Urinary bladder (tissue), 4 donors: ENCODE measurements around the gene GIT2. TPM values are rescaled to one million over a fixed set of nuclear protein-coding genes. Genes with fewer than 3 reads are reported as not detected.

Source experiments
- DNase-seq: peaks from one replicate; pipeline ENCODE4 v3.0.0-alpha.2; 2015; ENCODE audit errors: extremely low spot score
- H3K27ac ChIP-seq: one replicate; pipeline ENCODE4 v1.5.1; 2013; ENCODE audit warnings: low read depth, mild to moderate bottlenecking, moderate library complexity
- H3K36me3 ChIP-seq: one replicate; pipeline ENCODE4 v1.6.1; 2013; ENCODE audit warnings: mild to moderate bottlenecking, moderate library complexity; ENCODE audit not compliant: insufficient read depth
- H3K4me1 ChIP-seq: one replicate; pipeline ENCODE4 v1.6.1; 2013; ENCODE audit warnings: mild to moderate bottlenecking, moderate library complexity; ENCODE audit not compliant: insufficient read depth
- H3K4me3 ChIP-seq: one replicate; pipeline ENCODE4 v1.5.1; 2013; ENCODE audit warnings: low read depth, low read length
- WGBS: extraction: QIAGEN DNeasy Blood & Tissue Kit; methylation state at CpG from one replicate; pipeline ENCODE4 v1.1.7; 2013; 5-methylcytosine and 5-hydroxymethylcytosine counted together
- polyA plus RNA-seq: library from polyadenylated mRNA; stranded (reverse); fragments of 200-250 nt; gene quantifications from one replicate; pipeline ENCODE4 v1.2.3, GENCODE V29; 2013
- total RNA-seq: library from RNA; depleted of rRNA; stranded (reverse); fragments of >200 nt; gene quantifications from one replicate; pipeline ENCODE4 v1.2.3, GENCODE V29; 2014
- donor health status: healthy with polysubstance abuse.
- donor health status: healthy.

Gene GIT2
- total and polyA plus RNA-seq, 2 donors: 23.0 to 66.0 TPM

- no peaks in the 10 kb centered on the region for H3K4me1 ChIP-seq
- no peaks in the 10 kb centered on the region for H3K36me3 ChIP-seq
- DNase-seq: no peak
- H3K4me3 ChIP-seq: no peak overlapping the region
- 96% methylated on average over 8 of the region's 8 CpGs for WGBS
- H3K27ac ChIP-seq: no peak overlapping the region
These were observed 36.6 kb downstream of the GIT2 start for GRCh38 chr12:109959411-109960093.

GRCh38 chr12:109958374-109958773, 37.8 kb downstream of the GIT2 start:
- no peaks in the 10 kb centered on the region for H3K4me1 ChIP-seq
- H3K27ac ChIP-seq: no peak overlapping the region
- WGBS: 98% methylated on average over 7 of the region's 7 CpGs
- no peaks in the 10 kb centered on the region for H3K36me3 ChIP-seq
- no peak for DNase-seq
- H3K4me3 ChIP-seq: no peak overlapping the region

- no peak for DNase-seq
- H3K27ac ChIP-seq: no peak overlapping the region
- no peaks in the 10 kb centered on the region for H3K4me1 ChIP-seq
- no peak overlapping the region for H3K4me3 ChIP-seq
- WGBS: 92% methylated on average over 5 of the region's 5 CpGs
- peaks cover 2% of the 10 kb centered on the region for H3K36me3 ChIP-seq
These were observed 42.5 kb downstream of the GIT2 start for GRCh38 chr12:109953656-109954055.

GRCh38 chr12:109952873-109953272, 43.3 kb downstream of the GIT2 start:
- Histone ChIP-seq H3K36me3 (peaks cover 2% of the 10 kb centered on the region), H3K27ac (no peak overlapping the region), H3K4me3 (no peak overlapping the region), H3K4me1 (no peaks in the 10 kb centered on the region)
- no peak for DNase-seq
- WGBS: 94% methylated on average over 8 of the region's 8 CpGs

GRCh38 chr12:109952160-109952858, 43.9 kb downstream of the GIT2 start:
- no peak for DNase-seq
- Histone ChIP-seq H3K4me1 (no peaks in the 10 kb centered on the region), H3K27ac (no peak overlapping the region), H3K36me3 (peaks cover 2% of the 10 kb centered on the region), H3K4me3 (no peak overlapping the region)
- 86% methylated on average over 11 of the region's 11 CpGs for WGBS

GRCh38 chr12:109951751-109952150, 44.4 kb downstream of the GIT2 start:
- DNase-seq: no peak
- Histone ChIP-seq H3K27ac (no peak overlapping the region), H3K4me1 (no peaks in the 10 kb centered on the region), H3K36me3 (peaks cover 2% of the 10 kb centered on the region), H3K4me3 (no peak overlapping the region)
- WGBS: 56% methylated on average over 7 of the region's 7 CpGs

- Histone ChIP-seq H3K27ac (no peak overlapping the region), H3K4me3 (no peak overlapping the region), H3K4me1 (no peaks in the 10 kb centered on the region), H3K36me3 (peaks cover 3% of the 10 kb centered on the region)
- no peak for DNase-seq
- 30% methylated on average over 5 of the region's 5 CpGs for WGBS
These were observed 45.0 kb downstream of the GIT2 start for GRCh38 chr12:109951136-109951535.

- peaks cover 3% of the 10 kb centered on the region for H3K36me3 ChIP-seq
- H3K4me1 ChIP-seq: no peaks in the 10 kb centered on the region
These were observed 45.5 kb downstream of the GIT2 start for GRCh38 chr12:109950625-109951024.

GRCh38 chr12:109949089-109949488, 47.1 kb downstream of the GIT2 start:
- DNase-seq: no peak
- peaks cover 3% of the 10 kb centered on the region for H3K36me3 ChIP-seq
- no peak overlapping the region for H3K27ac ChIP-seq

More at GRCh38 chr12:109950625-109951024, 45.5 kb downstream of the GIT2 start:
- Histone ChIP-seq H3K27ac (no peak overlapping the region), H3K4me3 (no peak overlapping the region)
- DNase-seq: no peak

GRCh38 chr12:109948368-109948767, 47.8 kb downstream of the GIT2 start:
- no peak overlapping the region for H3K27ac ChIP-seq
- no peak overlapping the region for H3K4me3 ChIP-seq
- no peak for DNase-seq
- no peaks in the 10 kb centered on the region for H3K4me1 ChIP-seq
- H3K36me3 ChIP-seq: peaks cover 3% of the 10 kb centered on the region
- 65% methylated on average over 4 of the region's 4 CpGs for WGBS

More at GRCh38 chr12:109949089-109949488, 47.1 kb downstream of the GIT2 start:
- H3K4me1 ChIP-seq: no peaks in the 10 kb centered on the region
- 13% methylated on average over 1 of the region's 1 CpG for WGBS
- no peak overlapping the region for H3K4me3 ChIP-seq

GRCh38 chr12:109947521-109947920, 48.6 kb downstream of the GIT2 start:
- 38% methylated on average over 3 of the region's 3 CpGs for WGBS

GRCh38 chr12:109946913-109947312, 49.3 kb downstream of the GIT2 start:
- H3K4me3 ChIP-seq: no peak overlapping the region
- peaks cover 2% of the 10 kb centered on the region for H3K36me3 ChIP-seq
- 95% methylated on average over 9 of the region's 9 CpGs for WGBS
- no peaks in the 10 kb centered on the region for H3K4me1 ChIP-seq
- H3K27ac ChIP-seq: no peak overlapping the region
- DNase-seq: no peak

More at GRCh38 chr12:109947521-109947920, 48.6 kb downstream of the GIT2 start:
- Histone ChIP-seq H3K27ac (no peak overlapping the region), H3K4me1 (no peaks in the 10 kb centered on the region), H3K36me3 (peaks cover 3% of the 10 kb centered on the region), H3K4me3 (no peak overlapping the region)
- DNase-seq: no peak

- Histone ChIP-seq H3K4me3 (no peak overlapping the region), H3K4me1 (no peaks in the 10 kb centered on the region), H3K27ac (no peak overlapping the region), H3K36me3 (peaks cover 2% of the 10 kb centered on the region)
- no peak for DNase-seq
- WGBS: 46% methylated on average over 5 of the region's 5 CpGs
These were observed 49.7 kb downstream of the GIT2 start for GRCh38 chr12:109946505-109946904.
